Heart left ventricle (tissue), 16 donors: ENCODE results near the gene RSRC2. TPM values are rescaled to one million over a fixed set of nuclear protein-coding genes. Genes with fewer than 3 reads are reported as not detected.
"Not testable (repeated sequence)": the region's sequence is repeated elsewhere in the genome, so short reads cannot be mapped to it uniquely, and the experiment has no call there.

ENCODE experiments used
- ATAC-seq, 4 donors: fragments of 200-7000 bp; cut with Tn5 transposase; one replicate each; pipeline ENCODE4 v1.9.1; 2020 to 2022; ENCODE audit warnings: moderate library complexity in 4 of 4, mild to moderate bottlenecking in 3 of 4, moderate number of reproducible peaks in 1 of 4
- DNase-seq, 5 donors: peaks; one replicate each; pipeline ENCODE4 v3.0.0-alpha.2; 2020
- H3K27ac ChIP-seq, 12 donors: fragments of 200-600 bp; sonication (generic) in 4 of 12; one replicate each; pipeline versions ENCODE4 v1.5.0 to v1.8.0; 2016 to 2022; ENCODE audit warnings: mild to moderate bottlenecking in 2 of 12
- H3K27me3 ChIP-seq, 9 donors: fragments of 200-600 bp; sonication (generic) in 2 of 9; one replicate each; pipeline versions ENCODE4 v1.5.1 to v1.8.0; 2016 to 2022; ENCODE audit warnings: mild to moderate bottlenecking in 3 of 9
- H3K36me3 ChIP-seq, 9 donors: fragments of 200-600 bp; sonication (generic) in 2 of 9; one replicate each; pipeline versions ENCODE4 v1.5.0 to v1.8.0; 2018 to 2022; ENCODE audit warnings: mild to moderate bottlenecking in 2 of 9
- H3K4me1 ChIP-seq, 12 donors: fragments of 200-600 bp; sonication (generic) in 4 of 12; one replicate each; pipeline versions ENCODE4 v1.5.0 to v1.8.0; 2016 to 2022; ENCODE audit warnings: mild to moderate bottlenecking in 3 of 12
- H3K4me3 ChIP-seq, 12 donors: fragments of 200-600 bp; sonication (generic) in 4 of 12; one replicate each; pipeline versions ENCODE4 v1.5.0 to v1.8.0; 2017 to 2022; ENCODE audit warnings: mild to moderate bottlenecking in 9 of 12, moderate library complexity in 4 of 12
- H3K9me3 ChIP-seq, 12 donors: fragments of 200-600 bp; sonication (generic) in 4 of 12; one replicate each; pipeline versions ENCODE4 v1.5.0 to v1.8.0; 2016 to 2022; ENCODE audit warnings: mild to moderate bottlenecking in 1 of 12
- CTCF ChIP-seq, 12 donors: fragments of 200-600 bp; sonication (generic) in 4 of 12; IDR thresholded peaks; one replicate each; pipeline versions ENCODE4 v1.5.0 to v1.8.0; 2018 to 2022; ENCODE audit warnings: antibody characterized with exemption in 12 of 12, mild to moderate bottlenecking in 5 of 12
- POLR2A ChIP-seq, 2 donors: fragments of 450-650 bp; IDR thresholded peaks; one replicate each; pipeline ENCODE4 v1.6.1; 2017; ENCODE audit warnings: antibody characterized with exemption in 2 of 2, mild to moderate bottlenecking in 2 of 2, moderate library complexity in 2 of 2
- WGBS, 4 donors: extraction: QIAGEN DNeasy Blood & Tissue Kit in 2 of 4; methylation state at CpG; one replicate each; pipeline versions ENCODE4 v1.1.5 to v1.1.7; 2013 to 2018; 5-methylcytosine and 5-hydroxymethylcytosine counted together
- intact Hi-C, 10 donors: fragments of 100-400 bp; cut with DNase I; formaldehyde crosslinking; loops; one replicate each; pipeline versions ENCODE4 v1.11.1 to v1.14.2; 2022
- polyA plus RNA-seq, 2 donors: library from polyadenylated mRNA; stranded (reverse); fragments of 200-250 nt; gene quantifications; one replicate each; pipeline ENCODE4 v1.2.3, GENCODE V29; 2013
- total RNA-seq, 9 donors: library from RNA; depleted of rRNA in 2 of 9; stranded (reverse); fragments of >200 nt in 2 of 9; fragmentation: NEBNext Ultra II Directional in 3 of 9; extraction: Animal tissue kit (Norgen Biotek cat#: 25700) in 3 of 9; gene quantifications; one replicate each; pipeline versions ENCODE4 v1.1.0 to v1.2.4, GENCODE V29; 2016 to 2023
- donor health status: ischemic (EF 13 %, LVEDD 7.1; RV severe dilation, severe dysfunction).
- donor health status: healthy with polysubstance abuse.
- donor health status: DM: no; HTN: yes; CAD: no.
- donor health status: DM: no; HTN: no; CAD: no.
- donor health status: ischemic (EF 25% LVEDD 6.9; RV normal size, moderate dysfunction).
- donor health status: ischemic (EF 25% LVEDD 5.7; RV mildly dilated, moderate dysfunction).
- donor health status: healthy.
- donor health status: DM: yes; HTN: yes; CAD: no.
- donor health status: ischemic (EF 35%, LVEDD 5.7; RV mildly dilated, moderate dysfunction).
- donor health status: nonischemic (EF 11% LVEDD 7.7; RV severe dilation, severe dysfunction).
- donor health status: DM: yes; HTN: yes; CAD: no.
- donor health status: PGD.
- donor health status: ischemic (EF 29% LVEDD 5.4; RV normal size, mild dysfunction).
- donor health status: nonischemic (EF 23%, LVEDD 6.1; RV moderate dilation, normal function).

The RSRC2 gene
- total and polyA plus RNA-seq, 11 donors: 31.1 to 46.5 (median 35.3) TPM

GRCh38 chr12:122473543-122474323 is 53.0 kb downstream of the RSRC2 start:
- no peaks in the 10 kb centered on the region for H3K9me3 ChIP-seq
- peak overlapping the region in 5 of 12 donors; percentile 2 to 37 (median 13) for H3K27ac ChIP-seq
- H3K36me3 ChIP-seq: peaks cover 0 to 68% (median 65%) of the 10 kb centered on the region in 9 donors
- TF ChIP-seq CTCF (IDR thresholded peaks at IDR 0.05) (no peak), POLR2A (IDR thresholded peaks at IDR 0.05) (no peak)
- H3K4me3 ChIP-seq: no peak overlapping the region
- WGBS, 4 donors: 72 to 78% (median 77%) methylated on average over 19 of the region's 19 CpGs
- DNase-seq (peak in 1 of 5 donors; percentile 15), ATAC-seq (peak in 3 of 4 donors; percentile 59 to 66 (median 65))
- peaks cover 0 to 9% (median 5%) of the 10 kb centered on the region in 12 donors for H3K4me1 ChIP-seq
- intact Hi-C loops: loop anchor here in 5 of 10 donors (2.0 to 10.0 kb wide), 5 partner anchors 46 to 139 kb away; no protein-coding TSS in a partner anchor
- no peaks in the 10 kb centered on the region for H3K27me3 ChIP-seq

- ATAC-seq (peak in 2 of 4 donors; percentile 51 to 52), DNase-seq (no peak)
- H3K9me3 ChIP-seq: no peaks in the 10 kb centered on the region
- H3K4me1 ChIP-seq: peaks cover 0 to 9% (median 5%) of the 10 kb centered on the region in 12 donors
- H3K27ac ChIP-seq: peak overlapping the region in 7 of 12 donors; percentile 6 to 59 (median 20)
- TF ChIP-seq CTCF (IDR thresholded peaks at IDR 0.05) (peak; percentile 58 to 87 (median 78)), POLR2A (IDR thresholded peaks at IDR 0.05) (no peak)
- H3K4me3 ChIP-seq: no peak overlapping the region
- H3K36me3 ChIP-seq: peaks cover 0 to 47% (median 43%) of the 10 kb centered on the region in 9 donors
- 32 to 39% (median 32%) methylated on average over 3 of the region's 3 CpGs for WGBS, 4 donors
- H3K27me3 ChIP-seq: no peaks in the 10 kb centered on the region
- intact Hi-C loops: loop anchor here (1.0 to 10.0 kb wide), 8 partner anchors 44 to 137 kb away; no protein-coding TSS in a partner anchor
These were observed 55.2 kb downstream of the RSRC2 start for GRCh38 chr12:122471324-122472226.

GRCh38 chr12:122470576-122470975 is 56.2 kb downstream of the RSRC2 start:
- H3K4me1 ChIP-seq, DNase-seq, H3K27me3 ChIP-seq, ATAC-seq, H3K9me3 ChIP-seq, H3K27ac ChIP-seq, H3K4me3 ChIP-seq: not testable (repeated sequence)
- intact Hi-C loops: loop anchor here in 6 of 10 donors (2.0 to 10.0 kb wide), 6 partner anchors 43 to 136 kb away; no protein-coding TSS in a partner anchor
- peaks cover 0 to 37% (median 33%) of the 10 kb centered on the region in 9 donors for H3K36me3 ChIP-seq
- 91 to 96% (median 94%) methylated on average over 6 to 7 of the region's 7 CpGs for WGBS, 4 donors

- H3K27ac ChIP-seq: not testable (repeated sequence)
These were observed 56.9 kb downstream of the RSRC2 start for GRCh38 chr12:122469856-122470255.

More at GRCh38 chr12:122469856-122470255, 56.9 kb downstream of the RSRC2 start:
- DNase-seq, H3K4me3 ChIP-seq, H3K27me3 ChIP-seq, H3K9me3 ChIP-seq, ATAC-seq, H3K4me1 ChIP-seq: not testable (repeated sequence)
- H3K36me3 ChIP-seq: peaks cover 0 to 29% (median 26%) of the 10 kb centered on the region in 9 donors
- 85 to 87% (median 86%) methylated on average over 6 of the region's 6 CpGs for WGBS, 4 donors
- intact Hi-C loops: loop anchor here in 6 of 10 donors (2.0 to 10.0 kb wide), 6 partner anchors 43 to 135 kb away; no protein-coding TSS in a partner anchor
